Activated T-cell treated with anti-CD3 and anti-CD28 coated beads for 4 hours (primary cell): ENCODE results near the gene TBX10.
"Not testable (repeated sequence)": the region's sequence is repeated elsewhere in the genome, so short reads cannot be mapped to it uniquely, and the experiment has no call there.

Source experiments
- DNase-seq: peaks from one replicate; pipeline ENCODE4 v3.0.0-alpha.2; 2020

Gene TBX10

GRCh38 chr11:67593565-67593905 lies 46.0 kb downstream of the TBX10 start:
- no peak for DNase-seq

- no peak for DNase-seq
Observed at GRCh38 chr11:67592880-67593564, 46.5 kb downstream of the TBX10 start.

- not testable (repeated sequence) for DNase-seq
Observed at GRCh38 chr11:67588899-67589415, 50.6 kb downstream of the TBX10 start.

- no peak for DNase-seq
Observed at GRCh38 chr11:67588136-67588503, 51.4 kb downstream of the TBX10 start.

GRCh38 chr11:67586568-67587250 lies 52.9 kb downstream of the TBX10 start:
- no peak for DNase-seq

GRCh38 chr11:67585911-67586310 lies 53.7 kb downstream of the TBX10 start:
- DNase-seq, result no peak

- DNase-seq, result no peak
Observed at GRCh38 chr11:67584881-67585873, 54.4 kb downstream of the TBX10 start.

GRCh38 chr11:67584205-67584880 lies 55.2 kb downstream of the TBX10 start:
- no peak for DNase-seq

- DNase-seq, result peak; percentile 62
Observed at GRCh38 chr11:67583247-67584204, 56.0 kb downstream of the TBX10 start, which contains the start of gene GSTP1. Gene GSTP1, plus strand, starts transcription at chr11:67583812. Its CDS starts 32 bp downstream, at chr11:67583844.

- DNase-seq, result no peak
Observed at GRCh38 chr11:67582011-67582410, 57.6 kb downstream of the TBX10 start.

- DNase-seq, result no peak
Observed at GRCh38 chr11:67581469-67581868, 58.1 kb downstream of the TBX10 start.
